ENCODE results near the gene KDM4B. TPM values are rescaled to one million over a fixed set of nuclear protein-coding genes. Genes with fewer than 3 reads are reported as not detected.

Gene KDM4B
- total RNA-seq, 1 donor from 2014 or later: 27.6 TPM

GRCh38 chr19:5109560-5109959, 140.6 kb downstream of the KDM4B start:
- intact Hi-C loops (cut with DNase I): no loop called here
- DNase-seq (ENCODE audit: low spot score): no peak

- intact Hi-C loops (cut with DNase I): no loop called here
- no peak for DNase-seq (ENCODE audit: low spot score)
Observed at GRCh38 chr19:5110546-5110945, 141.6 kb downstream of the KDM4B start.

GRCh38 chr19:5111051-5111450, 142.1 kb downstream of the KDM4B start:
- intact Hi-C loops (cut with DNase I): no loop called here
- no peak for DNase-seq (ENCODE audit: low spot score)

- DNase-seq (ENCODE audit: low spot score): no peak
- intact Hi-C loops (cut with DNase I): no loop called here
Observed at GRCh38 chr19:5112175-5112574, 143.3 kb downstream of the KDM4B start.

GRCh38 chr19:5112681-5113575, 144.0 kb downstream of the KDM4B start:
- intact Hi-C loops (cut with DNase I): no loop called here
- no peak for DNase-seq (ENCODE audit: low spot score)

- no peak for DNase-seq (ENCODE audit: low spot score)
- intact Hi-C loops (cut with DNase I): no loop called here
Observed at GRCh38 chr19:5113633-5114586, 145.0 kb downstream of the KDM4B start.

GRCh38 chr19:5114727-5115126, 145.8 kb downstream of the KDM4B start:
- no peak for DNase-seq (ENCODE audit: low spot score)
- intact Hi-C loops (cut with DNase I): no loop called here

- intact Hi-C loops (cut with DNase I): no loop called here
- no peak for DNase-seq (ENCODE audit: low spot score)
Observed at GRCh38 chr19:5115351-5115750, 146.4 kb downstream of the KDM4B start.

- DNase-seq (ENCODE audit: low spot score): no peak
- intact Hi-C loops (cut with DNase I): no loop called here
Observed at GRCh38 chr19:5115771-5116202, 146.9 kb downstream of the KDM4B start.

GRCh38 chr19:5116292-5116691, 147.4 kb downstream of the KDM4B start:
- DNase-seq (ENCODE audit: low spot score): no peak

GRCh38 chr19:5117421-5117820, 148.5 kb downstream of the KDM4B start:
- no peak for DNase-seq (ENCODE audit: low spot score)
- intact Hi-C loops (cut with DNase I): no loop called here

More at GRCh38 chr19:5116292-5116691, 147.4 kb downstream of the KDM4B start:
- intact Hi-C loops (cut with DNase I): no loop called here

- intact Hi-C loops (cut with DNase I): no loop called here
- no peak for DNase-seq (ENCODE audit: low spot score)
Observed at GRCh38 chr19:5118026-5118425, 149.1 kb downstream of the KDM4B start.

GRCh38 chr19:5119297-5119998, 150.5 kb downstream of the KDM4B start:
- no peak for DNase-seq (ENCODE audit: low spot score)
- intact Hi-C loops (cut with DNase I): no loop called here

- intact Hi-C loops (cut with DNase I): no loop called here
- no peak for DNase-seq (ENCODE audit: low spot score)
Observed at GRCh38 chr19:5120321-5120720, 151.4 kb downstream of the KDM4B start.

GRCh38 chr19:5120833-5121232, 151.9 kb downstream of the KDM4B start:
- no peak for DNase-seq (ENCODE audit: low spot score)
- intact Hi-C loops (cut with DNase I): no loop called here

- intact Hi-C loops (cut with DNase I): no loop called here
- DNase-seq (ENCODE audit: low spot score): no peak
Observed at GRCh38 chr19:5121266-5122120, 152.6 kb downstream of the KDM4B start.

- intact Hi-C loops (cut with DNase I): no loop called here
- no peak for DNase-seq (ENCODE audit: low spot score)
Observed at GRCh38 chr19:5122121-5122400, 153.1 kb downstream of the KDM4B start.

- intact Hi-C loops (cut with DNase I): no loop called here
- DNase-seq (ENCODE audit: low spot score): no peak
Observed at GRCh38 chr19:5122671-5123409, 153.9 kb downstream of the KDM4B start.

Data from cardiac septum (tissue), 1 donor.